IPS-18c (cell line): Measurements from ENCODE around the gene TMEM135.
"Not testable (repeated sequence)": the region's sequence is repeated elsewhere in the genome, so short reads cannot be mapped to it uniquely, and the experiment has no call there.

Source experiments
- H3K4me3 ChIP-seq: 2 replicates; pipeline ENCODE4 v1.7.0; 2013; ENCODE audit warnings: low read depth, mild to moderate bottlenecking, low read length, moderate library complexity; ENCODE audit not compliant: insufficient read depth
- H3K9me3 ChIP-seq: one replicate; pipeline ENCODE4 v1.6.1; 2013; ENCODE audit warnings: mild to moderate bottlenecking, low read length, moderate library complexity; ENCODE audit not compliant: control insufficient read depth, insufficient read depth

The TMEM135 gene

DNA sequence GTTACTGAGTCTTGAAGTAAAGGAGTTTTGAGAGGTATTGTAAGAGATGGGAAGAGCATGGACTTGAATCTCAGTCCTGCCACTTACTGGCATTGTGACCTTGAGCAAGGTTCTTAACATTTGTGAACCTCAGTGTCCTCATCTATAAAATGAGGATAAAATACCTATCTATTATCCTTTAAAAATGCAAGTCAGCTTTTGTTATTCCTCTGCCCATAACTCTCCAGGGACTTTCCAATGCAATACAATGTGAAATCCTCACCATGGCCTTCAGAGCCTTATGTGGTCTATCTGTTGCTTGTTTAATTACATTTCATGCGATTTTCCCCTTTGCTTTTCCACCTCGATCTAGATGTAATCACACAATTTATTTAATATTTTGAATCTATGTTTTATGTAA lies 9.1 kb downstream of the TMEM135 start:
- Histone ChIP-seq H3K9me3 (no peaks in the 10 kb centered on the region), H3K4me3 (no peak overlapping the region)

DNA sequence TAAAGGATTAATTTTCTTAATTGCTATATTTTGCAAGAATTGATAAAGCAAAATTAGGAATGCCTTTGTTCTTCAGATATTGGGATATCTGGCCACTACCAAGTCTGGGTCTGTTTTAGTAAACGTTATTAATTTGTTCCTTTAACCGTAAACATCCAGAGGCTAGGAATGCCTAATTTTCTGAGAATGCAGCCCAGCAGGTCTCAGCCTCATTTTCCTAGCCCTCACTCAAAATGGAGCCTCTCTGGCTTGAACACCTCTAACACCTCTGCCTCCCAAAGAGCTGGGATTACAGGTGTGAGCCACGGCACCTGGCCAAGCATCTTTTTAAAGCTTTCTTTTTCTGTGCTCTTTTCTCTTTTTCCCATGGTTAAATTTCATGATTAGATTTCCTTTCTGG lies 18.4 kb downstream of the TMEM135 start:
- no peaks in the 10 kb centered on the region for H3K9me3 ChIP-seq
- no peak overlapping the region for H3K4me3 ChIP-seq

DNA sequence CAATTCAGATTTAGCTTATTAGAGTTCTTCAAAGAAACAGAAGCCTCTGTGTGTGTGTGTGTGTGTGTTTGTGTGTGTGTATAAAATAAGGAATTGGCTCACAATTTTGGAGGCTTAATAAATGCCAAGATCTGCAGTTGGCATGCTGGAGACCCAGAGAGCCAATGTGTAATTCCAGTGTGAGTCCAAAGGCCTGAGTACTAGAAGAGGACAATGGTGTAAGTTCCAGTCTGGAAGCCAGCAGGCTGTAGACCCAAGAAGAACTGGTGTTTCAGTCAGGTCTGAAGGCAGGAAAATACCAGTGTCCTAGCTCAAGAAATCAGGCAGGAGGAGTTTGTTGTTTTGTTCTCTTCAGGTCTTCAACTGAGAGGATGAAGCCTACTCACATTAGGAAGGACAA lies 20.0 kb downstream of the TMEM135 start:
- no peak overlapping the region for H3K4me3 ChIP-seq
- H3K9me3 ChIP-seq: no peaks in the 10 kb centered on the region

DNA sequence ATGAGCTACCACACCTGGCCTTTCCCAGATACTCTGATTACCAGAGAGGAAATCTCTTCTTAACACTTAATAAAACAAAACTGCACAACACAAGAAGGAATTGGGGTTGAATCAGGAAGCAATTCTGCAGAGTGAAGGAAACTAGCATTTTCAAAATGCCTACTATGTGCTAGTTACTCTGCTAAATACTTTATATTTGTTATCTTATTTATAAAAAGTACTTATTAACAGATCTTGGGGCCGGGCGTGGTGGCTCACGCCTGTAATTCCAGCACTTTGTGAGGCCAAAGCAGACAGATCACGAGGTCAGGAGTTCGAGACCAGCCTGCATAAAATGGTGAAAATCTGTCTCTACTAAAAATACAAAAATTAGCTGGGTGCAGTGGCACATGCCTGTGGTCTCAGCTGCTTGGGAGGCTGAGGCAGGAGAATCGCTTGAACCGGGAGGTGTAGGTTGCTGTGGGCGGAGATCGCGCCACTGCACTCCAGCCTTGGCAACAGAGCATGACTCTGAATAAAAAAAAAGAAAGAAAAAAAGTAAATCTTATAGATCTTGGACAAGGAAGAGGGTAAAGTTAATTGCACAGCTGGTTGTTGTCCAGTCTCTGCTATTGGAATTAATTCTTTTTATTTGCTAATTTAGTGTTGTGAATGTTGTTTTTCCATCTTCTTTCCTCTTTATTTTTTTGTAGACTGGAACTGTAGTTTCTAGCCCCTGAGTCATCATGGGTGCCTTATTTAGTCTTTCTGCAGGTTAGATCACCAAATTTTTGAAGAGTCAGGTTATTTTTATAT lies 22.1 kb downstream of the TMEM135 start:
- Histone ChIP-seq H3K9me3 (no peaks in the 10 kb centered on the region), H3K4me3 (no peak overlapping the region)

DNA sequence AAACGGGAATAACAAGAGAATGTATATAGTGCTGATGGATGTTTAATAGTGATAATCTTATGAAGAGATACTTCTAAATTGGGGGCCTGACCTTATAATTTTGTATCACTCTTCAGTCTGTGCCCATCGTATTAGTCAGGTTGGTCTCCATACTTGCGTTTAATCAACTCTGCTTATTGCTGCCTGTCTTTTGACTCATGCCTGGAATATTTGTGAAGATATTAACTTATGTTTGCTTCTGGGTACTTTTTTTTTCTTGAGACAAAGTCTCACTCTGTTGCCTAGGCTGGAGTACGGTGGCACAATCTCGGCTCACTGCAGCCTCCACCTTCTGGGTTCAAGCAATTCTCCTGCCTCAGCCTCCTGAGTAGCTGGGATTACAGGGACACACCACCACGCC lies 24.0 kb downstream of the TMEM135 start:
- no peaks in the 10 kb centered on the region for H3K9me3 ChIP-seq
- H3K4me3 ChIP-seq: no peak overlapping the region

DNA sequence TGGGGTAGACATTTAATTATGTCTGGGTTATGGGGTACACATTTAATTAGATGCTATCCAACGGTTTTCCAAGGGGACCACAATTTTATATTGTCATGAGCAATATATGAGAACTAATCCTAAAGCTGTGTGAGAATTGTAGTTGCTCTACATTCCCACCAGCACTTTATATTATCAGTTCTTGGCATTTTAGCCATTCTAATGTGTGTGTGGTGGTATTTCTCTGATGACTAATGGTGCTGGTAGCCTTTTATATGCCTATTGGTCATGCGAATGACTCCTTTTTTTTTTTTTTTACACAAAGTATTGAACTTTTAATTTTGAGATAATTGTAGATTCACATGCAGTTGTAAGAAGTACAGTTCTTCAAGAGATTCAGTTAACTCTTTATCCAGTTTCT lies 26.2 kb downstream of the TMEM135 start:
- no peaks in the 10 kb centered on the region for H3K9me3 ChIP-seq
- H3K4me3 ChIP-seq: no peak overlapping the region

DNA sequence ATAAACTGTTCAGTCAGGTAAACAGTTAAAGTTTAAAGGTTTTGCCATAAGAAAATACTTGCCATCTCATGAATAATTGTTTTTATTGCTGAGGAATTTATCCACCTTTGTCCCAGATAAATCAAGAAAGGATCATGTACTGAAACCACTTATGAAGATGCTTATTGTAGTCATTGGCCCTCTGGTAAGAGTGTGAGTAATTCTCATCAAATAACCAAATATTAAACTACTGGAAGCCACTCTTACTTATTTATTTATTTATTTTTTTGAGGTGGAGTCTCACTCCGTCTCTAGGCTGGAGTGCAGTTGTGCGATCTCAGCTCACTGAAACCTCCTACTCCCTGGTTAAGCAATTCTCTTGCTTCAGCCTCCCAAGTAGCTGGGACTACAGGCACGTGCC lies 35.1 kb downstream of the TMEM135 start:
- H3K9me3 ChIP-seq: peaks cover 2% of the 10 kb centered on the region
- H3K4me3 ChIP-seq: no peak overlapping the region

DNA sequence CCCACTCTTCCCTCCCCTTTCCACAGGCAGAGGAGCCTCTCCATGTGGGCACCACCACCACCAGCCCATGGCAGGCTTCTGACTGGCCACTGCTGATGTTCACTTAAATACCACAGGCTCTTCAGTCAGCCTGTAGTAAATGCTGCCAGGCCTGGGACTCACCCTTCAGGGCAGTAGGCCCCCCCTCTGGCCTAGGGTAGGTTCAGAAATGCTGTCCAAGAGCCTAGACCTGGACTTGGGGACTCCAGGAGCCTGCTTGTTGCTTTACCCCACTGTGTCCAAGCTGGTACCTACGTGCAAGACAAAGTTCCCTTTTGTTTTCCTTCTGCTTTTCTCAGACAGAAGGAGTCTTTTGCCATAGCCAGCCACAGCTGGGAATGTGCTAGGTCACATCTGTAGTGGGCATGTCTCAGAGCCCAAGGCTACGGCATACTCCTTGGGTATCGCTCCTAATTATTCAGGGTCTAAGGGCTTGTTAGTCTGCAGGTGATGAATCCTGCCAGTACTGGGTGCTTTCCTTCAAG lies 38.6 kb downstream of the TMEM135 start:
- Histone ChIP-seq H3K4me3 (no peak overlapping the region), H3K9me3 (peaks cover 3% of the 10 kb centered on the region)

DNA sequence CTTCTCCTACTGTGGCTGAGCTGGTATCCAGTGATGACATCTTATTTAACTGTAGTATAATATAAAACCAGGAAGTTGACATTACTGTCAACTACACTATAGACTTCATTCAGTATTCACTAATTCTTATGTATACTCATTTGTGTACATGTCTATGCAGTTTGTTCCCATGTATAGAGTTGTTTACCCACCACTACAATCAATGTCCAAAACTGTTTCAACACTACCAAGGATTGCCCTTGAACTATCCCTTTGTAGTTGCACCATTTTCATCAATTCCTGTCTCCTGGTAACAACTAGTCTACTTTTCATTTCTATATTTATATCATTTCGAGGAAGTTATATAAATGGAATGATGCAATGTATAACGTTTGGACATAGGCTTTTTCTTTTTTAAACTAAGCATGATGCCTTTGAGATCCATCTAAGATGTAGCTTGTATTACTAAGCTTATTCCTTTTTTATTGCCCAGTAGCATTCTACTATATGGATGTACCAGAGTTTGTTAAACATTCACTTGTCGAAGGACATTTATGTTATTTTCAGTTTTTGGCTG lies 39.2 kb downstream of the TMEM135 start:
- Histone ChIP-seq H3K4me3 (no peak overlapping the region), H3K9me3 (peaks cover 3% of the 10 kb centered on the region)

DNA sequence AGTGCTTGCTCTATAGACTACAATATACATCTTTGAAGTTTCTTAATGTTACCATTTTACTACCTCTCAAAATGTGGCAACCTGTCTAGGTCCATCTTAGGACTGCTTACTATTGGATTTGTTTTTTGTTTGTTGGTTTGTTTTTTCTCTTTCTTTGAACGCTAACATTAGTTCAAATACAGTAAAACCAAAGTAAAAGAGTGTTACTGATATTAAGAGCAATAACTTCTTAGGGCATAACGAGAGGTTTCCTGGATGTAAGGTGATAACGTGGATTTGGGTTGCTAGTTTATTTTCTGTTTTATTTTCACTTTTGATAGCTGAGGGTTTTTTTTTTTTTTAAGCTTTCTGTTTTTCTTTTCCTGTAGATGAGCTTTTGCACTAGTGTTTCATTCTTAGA lies 43.6 kb downstream of the TMEM135 start:
- Histone ChIP-seq H3K4me3 (no peak overlapping the region), H3K9me3 (peaks cover 8% of the 10 kb centered on the region)

DNA sequence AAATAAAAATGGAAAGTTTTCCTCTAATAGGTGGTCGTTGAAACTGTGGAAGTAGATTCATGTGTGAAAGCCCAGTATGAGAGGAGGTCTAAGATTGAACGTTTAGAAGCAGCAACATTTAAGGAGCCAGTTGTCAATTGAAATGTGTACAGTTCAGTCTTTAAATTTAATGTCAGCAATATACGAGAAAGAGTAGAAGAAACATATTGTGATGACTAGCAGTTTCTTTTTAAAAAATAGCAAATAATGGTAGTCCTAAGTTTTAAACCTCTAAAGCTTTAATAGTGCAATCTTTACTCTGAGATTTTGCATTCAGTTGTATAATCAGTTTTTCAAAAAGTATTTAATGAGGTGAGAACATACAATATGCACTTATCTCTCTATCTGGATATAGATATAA lies 44.9 kb downstream of the TMEM135 start:
- H3K4me3 ChIP-seq: no peak overlapping the region
- peaks cover 14% of the 10 kb centered on the region for H3K9me3 ChIP-seq

DNA sequence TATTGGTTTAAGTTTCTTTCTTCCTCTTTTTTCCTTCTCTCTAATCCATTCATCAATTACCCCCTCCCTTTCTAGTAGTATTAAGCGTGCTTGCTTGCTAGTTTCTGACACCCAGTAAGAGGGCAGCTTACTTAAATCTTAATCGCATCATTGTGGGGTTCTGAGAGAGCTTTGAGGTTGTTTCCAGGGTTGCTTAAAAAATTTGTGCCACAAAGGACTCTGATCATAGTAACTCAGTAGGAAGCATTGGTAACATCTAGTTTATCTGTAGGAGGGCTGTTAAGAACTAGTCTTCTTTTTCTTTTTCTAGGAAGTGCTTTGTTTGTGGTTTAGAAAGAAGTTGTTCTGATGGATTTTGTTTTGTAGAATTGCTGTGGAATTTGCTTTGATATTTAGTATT lies 45.3 kb downstream of the TMEM135 start:
- Histone ChIP-seq H3K4me3 (no peak overlapping the region), H3K9me3 (peaks cover 11% of the 10 kb centered on the region)

DNA sequence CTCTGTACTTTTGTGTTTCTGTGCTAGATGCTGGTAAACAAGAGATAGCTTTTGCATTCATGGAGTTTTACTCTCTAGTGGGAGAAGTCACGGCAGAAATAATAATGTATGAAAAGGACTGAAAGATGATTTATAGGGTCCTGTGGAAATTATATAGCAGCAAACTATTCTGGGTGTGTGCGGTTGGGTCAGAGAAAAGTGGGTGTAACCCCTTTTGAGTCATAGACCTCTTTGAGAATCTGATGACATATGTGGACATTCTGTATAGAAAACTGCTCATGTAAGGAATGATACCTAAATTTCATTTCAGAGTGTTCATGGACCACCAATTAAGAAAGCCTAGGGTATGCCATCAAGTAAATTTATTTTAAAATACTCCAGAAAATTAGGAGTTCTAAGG lies 54.4 kb downstream of the TMEM135 start:
- Histone ChIP-seq H3K4me3 (no peak overlapping the region), H3K9me3 (no peaks in the 10 kb centered on the region)

DNA sequence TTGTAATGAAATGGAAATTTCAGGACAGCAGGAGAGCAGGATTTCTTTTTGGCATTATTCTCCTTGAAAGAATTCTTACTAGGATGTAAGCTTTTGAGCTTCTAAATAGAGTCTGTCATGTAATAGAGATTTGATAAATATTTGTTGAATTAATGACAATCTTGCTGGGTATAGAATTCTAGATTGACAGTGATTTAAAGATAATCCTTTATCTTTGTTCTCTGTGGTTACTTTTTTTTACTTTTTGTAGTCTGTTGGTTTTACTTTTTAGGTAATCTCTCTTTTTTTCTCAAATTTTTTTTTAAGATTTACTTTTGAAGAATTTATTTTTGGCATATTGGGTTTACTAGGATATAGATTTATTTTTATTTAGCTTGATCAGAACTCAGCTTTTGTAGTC lies 54.8 kb downstream of the TMEM135 start:
- Histone ChIP-seq H3K4me3 (no peak overlapping the region), H3K9me3 (no peaks in the 10 kb centered on the region)

DNA sequence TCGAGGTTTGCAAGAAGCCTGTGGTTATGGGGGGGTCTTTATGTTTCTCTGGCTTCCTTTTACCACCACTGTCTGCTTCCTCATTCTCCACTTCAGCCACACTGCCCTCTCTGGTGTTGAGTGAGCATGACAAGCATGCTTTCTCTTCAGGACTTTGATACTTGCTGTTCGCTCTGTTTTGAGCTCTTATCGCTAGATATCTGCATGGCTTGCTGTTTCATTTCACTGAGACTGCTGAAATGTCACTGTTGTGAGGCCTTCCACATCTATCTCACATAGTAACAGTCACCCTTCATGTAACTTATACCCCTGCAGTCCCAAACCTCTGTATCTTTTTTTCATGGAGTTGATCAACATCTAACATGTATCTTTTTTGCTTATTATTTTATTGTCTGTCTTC lies 59.8 kb downstream of the TMEM135 start:
- no peaks in the 10 kb centered on the region for H3K9me3 ChIP-seq
- H3K4me3 ChIP-seq: no peak overlapping the region

DNA sequence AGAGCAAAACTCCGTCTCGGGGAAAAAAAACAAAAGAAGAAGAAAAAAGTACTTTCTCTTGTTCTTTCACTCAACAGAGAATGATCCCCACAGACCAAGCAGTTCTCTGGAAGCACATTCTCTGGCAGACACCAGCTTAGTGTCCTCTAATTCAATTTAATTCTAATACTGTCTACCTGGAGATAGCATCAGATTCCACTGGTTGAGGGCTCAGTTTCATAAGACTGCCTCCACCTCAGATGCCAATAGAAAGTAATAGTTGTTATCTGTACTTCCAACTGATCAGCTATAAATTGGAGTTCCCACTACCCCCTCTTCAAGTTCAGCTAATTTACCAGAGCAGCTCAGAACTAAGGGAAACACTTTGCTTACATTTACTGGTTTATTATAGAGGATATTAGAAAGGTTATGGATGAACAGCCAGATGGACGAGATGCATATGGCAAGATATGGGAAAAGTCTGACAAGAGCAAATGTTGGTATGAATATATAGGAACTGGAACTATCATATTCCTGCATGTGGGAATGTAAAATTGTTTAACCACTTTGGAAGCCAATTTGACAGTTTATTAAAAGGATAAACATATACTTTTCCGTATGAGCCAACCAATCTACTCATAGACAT lies 64.3 kb downstream of the TMEM135 start:
- Histone ChIP-seq H3K4me3 (no peak overlapping the region), H3K9me3 (no peaks in the 10 kb centered on the region)

DNA sequence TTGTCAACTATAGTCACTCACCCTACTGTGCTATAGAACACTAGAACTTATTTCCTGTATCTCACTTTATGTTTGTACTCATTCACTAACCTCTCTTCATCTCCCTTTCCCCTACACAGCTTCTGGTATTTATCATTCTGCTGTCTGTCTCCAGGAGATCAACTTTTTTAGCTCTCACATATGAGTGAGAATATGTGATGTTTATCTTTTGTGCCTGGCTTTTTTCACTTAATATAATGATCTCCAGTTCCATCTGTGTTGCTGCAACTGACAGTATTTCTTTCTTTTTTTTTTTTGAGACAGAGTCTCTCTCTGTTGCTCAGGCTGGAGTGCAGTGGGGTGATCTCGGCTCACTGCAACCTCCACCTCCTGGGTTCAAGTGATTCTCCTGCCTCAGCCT lies 68.1 kb downstream of the TMEM135 start:
- H3K9me3 ChIP-seq, H3K4me3 ChIP-seq: not testable (repeated sequence)

DNA sequence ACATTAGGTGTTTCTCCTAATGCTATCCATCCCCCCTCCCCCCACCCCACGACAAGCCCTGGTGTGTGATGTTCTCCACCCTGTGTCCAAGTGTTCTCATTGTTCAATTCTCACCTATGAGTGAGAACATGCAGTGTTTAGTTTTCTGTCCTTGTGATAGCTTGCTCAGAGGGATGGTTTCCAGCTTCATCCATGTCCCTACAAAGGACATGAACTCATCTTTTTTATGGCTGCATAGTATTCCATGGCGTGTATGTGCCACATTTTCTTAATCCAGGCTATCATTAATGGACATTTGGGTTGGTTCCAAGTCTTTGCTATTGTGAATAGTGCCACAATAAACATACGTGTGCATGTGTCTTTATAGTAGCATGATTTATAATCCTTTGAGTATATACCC lies 69.6 kb downstream of the TMEM135 start:
- not testable (repeated sequence) for H3K9me3 ChIP-seq, H3K4me3 ChIP-seq
